Measurements from ENCODE around the gene RSL24D1.

DNA sequence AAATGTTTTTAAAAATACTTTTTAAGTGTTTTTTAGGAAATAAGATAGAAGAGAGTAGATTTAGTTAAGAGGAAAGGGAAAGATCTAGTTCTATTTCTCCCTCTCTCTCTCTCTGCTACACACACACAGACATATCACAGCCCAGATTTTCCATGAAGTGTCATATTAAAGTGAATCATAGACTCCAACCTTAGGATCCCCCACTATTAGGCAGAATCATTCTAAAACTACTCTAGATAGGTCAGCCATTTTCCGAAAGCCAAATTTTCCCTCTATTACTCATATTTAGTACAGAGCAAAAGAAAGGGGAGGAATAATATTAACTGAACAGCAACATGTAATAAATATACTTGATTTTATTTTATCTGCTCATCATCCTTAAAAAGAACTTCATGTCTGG lies 45.1 kb upstream of the RSL24D1 start:
- TF ChIP-seq CTCF (IDR thresholded peaks at IDR 0.05; ENCODE audit: low read length) (no peak), EZH2 (optimal IDR thresholded peaks at IDR 0.05; ENCODE audit: low read depth, low read length) (no peak), EZH2phosphoT487 (IDR thresholded peaks at IDR 0.05; ENCODE audit: low read length) (no peak)

Measured in MM.1S (cell line).